Liver (tissue), 9 donors: ENCODE measurements around the gene CST7. TPM values are rescaled to one million over a fixed set of nuclear protein-coding genes. Genes with fewer than 3 reads are reported as not detected.
A peak's percentile ranks its signal among the peaks of the same experiment; 100 is the strongest.

Experiments used
- DNase-seq: peaks from one replicate; pipeline ENCODE4 v3.0.0-alpha.2; 2017; ENCODE audit warnings: low spot score
- H3K27ac ChIP-seq, 2 donors: one replicate each; pipeline ENCODE4 v1.7.0; 2013; ENCODE audit warnings: inconsistent platforms in 2 of 2, low read length in 2 of 2, control low read depth in 1 of 2, low read depth in 1 of 2, mild to moderate bottlenecking in 1 of 2
- H3K27me3 ChIP-seq, 4 donors: one replicate each; pipeline versions ENCODE4 v1.6.1 to v1.7.0; 2013; ENCODE audit warnings: low read length in 3 of 4, inconsistent platforms in 1 of 4, mild to moderate bottlenecking in 1 of 4, moderate library complexity in 1 of 4; ENCODE audit not compliant: control insufficient read depth in 4 of 4, insufficient read depth in 4 of 4
- H3K36me3 ChIP-seq, 4 donors: one replicate each; pipeline versions ENCODE4 v1.6.1 to v1.7.0; 2013; ENCODE audit warnings: low read length in 3 of 4, mild to moderate bottlenecking in 3 of 4, low read depth in 1 of 4, moderate library complexity in 1 of 4; ENCODE audit not compliant: control insufficient read depth in 4 of 4, insufficient read depth in 3 of 4
- H3K4me1 ChIP-seq, 4 donors: one replicate each; pipeline versions ENCODE4 v1.6.1 to v1.7.0; 2013; ENCODE audit warnings: low read length in 3 of 4, mild to moderate bottlenecking in 3 of 4, moderate library complexity in 1 of 4; ENCODE audit not compliant: control insufficient read depth in 4 of 4, insufficient read depth in 4 of 4
- H3K4me3 ChIP-seq, 3 donors: one replicate each; pipeline versions ENCODE4 v1.6.1 to v1.7.0; 2013; ENCODE audit warnings: low read length in 3 of 3, control low read depth in 1 of 3, low read depth in 1 of 3, mild to moderate bottlenecking in 1 of 3
- H3K9ac ChIP-seq, 2 donors: one replicate each; pipeline ENCODE4 v1.7.0; 2013; ENCODE audit warnings: low read length in 2 of 2, mild to moderate bottlenecking in 2 of 2, moderate library complexity in 2 of 2, control low read depth in 1 of 2, low read depth in 1 of 2
- H3K9me3 ChIP-seq, 4 donors: one replicate each; pipeline versions ENCODE4 v1.6.1 to v1.7.0; 2013; ENCODE audit warnings: low read length in 3 of 4; ENCODE audit not compliant: control insufficient read depth in 4 of 4
- ATF3 ChIP-seq: IDR thresholded peaks from 2 replicates; pipeline ENCODE4 v1.6.1; 2016; ENCODE audit warnings: antibody characterized with exemption
- CTCF ChIP-seq: fragments of 150-350 bp; IDR thresholded peaks from 2 replicates; pipeline ENCODE4 v1.5.1; 2017; ENCODE audit warnings: improper control_type of control experiment, low read depth, low read length; ENCODE audit not compliant: missing input control
- EGR1 ChIP-seq, 2 donors: IDR thresholded peaks; 2 replicates each; pipeline ENCODE4 v1.6.1; 2016 to 2018; ENCODE audit warnings: antibody characterized with exemption in 2 of 2, low read depth in 2 of 2
- FOXA1 ChIP-seq: IDR thresholded peaks from 2 replicates; pipeline ENCODE4 v1.6.1; 2016; ENCODE audit warnings: antibody characterized with exemption
- FOXA2 ChIP-seq: IDR thresholded peaks from 2 replicates; pipeline ENCODE4 v1.6.1; 2016; ENCODE audit warnings: antibody characterized with exemption
- GABPA ChIP-seq, 2 donors: IDR thresholded peaks in 1 of 2; conservative IDR thresholded peaks in 1 of 2; 2 replicates each; pipeline ENCODE4 v1.6.1; 2016; ENCODE audit warnings: antibody characterized with exemption in 2 of 2, mild to moderate bottlenecking in 1 of 2, moderate library complexity in 1 of 2
- HNF4A ChIP-seq, 2 donors: conservative IDR thresholded peaks; 2 replicates each; pipeline ENCODE4 v1.6.1; 2016; ENCODE audit warnings: antibody characterized with exemption in 2 of 2, mild to moderate bottlenecking in 2 of 2
- HNF4G ChIP-seq: IDR thresholded peaks from 2 replicates; pipeline ENCODE4 v1.6.1; 2016; ENCODE audit warnings: antibody characterized with exemption
- JUND ChIP-seq, 2 donors: IDR thresholded peaks; 2 replicates each; pipeline ENCODE4 v1.6.1; 2016; ENCODE audit warnings: antibody characterized with exemption in 2 of 2
- MAX ChIP-seq: IDR thresholded peaks from 2 replicates; pipeline ENCODE4 v1.6.1; 2016; ENCODE audit warnings: antibody characterized with exemption
- NR2F2 ChIP-seq: IDR thresholded peaks from 2 replicates; pipeline ENCODE4 v1.6.1; 2016; ENCODE audit warnings: antibody characterized with exemption
- RAD21 ChIP-seq, 2 donors: IDR thresholded peaks; 2 replicates each; pipeline ENCODE4 v1.6.1; 2016; ENCODE audit warnings: antibody characterized with exemption in 2 of 2, mild to moderate bottlenecking in 2 of 2
- RXRA ChIP-seq, 2 donors: IDR thresholded peaks; 2 replicates each; pipeline ENCODE4 v1.6.1; 2017 to 2018; ENCODE audit warnings: antibody characterized with exemption in 2 of 2, mild to moderate bottlenecking in 1 of 2
- SP1 ChIP-seq: IDR thresholded peaks from 2 replicates; pipeline ENCODE4 v1.6.1; 2018; ENCODE audit warnings: antibody characterized with exemption, mild to moderate bottlenecking
- TAF1 ChIP-seq: conservative IDR thresholded peaks from 2 replicates; pipeline ENCODE4 v1.6.1; 2016; ENCODE audit warnings: antibody characterized with exemption, mild to moderate bottlenecking
- YY1 ChIP-seq: IDR thresholded peaks from 2 replicates; pipeline ENCODE4 v1.6.1; 2016; ENCODE audit warnings: antibody characterized with exemption, mild to moderate bottlenecking
- WGBS: extraction: QIAGEN DNeasy Blood & Tissue Kit; methylation state at CpG from one replicate; pipeline ENCODE4 v1.1.7; 2013; 5-methylcytosine and 5-hydroxymethylcytosine counted together
- polyA plus RNA-seq, 2 donors: library from polyadenylated mRNA; stranded (reverse) in 1 of 2; unstranded in 1 of 2; fragments of 200-250 nt in 1 of 2; fragments of >200 nt in 1 of 2; fragmentation: Nextera tagmentation in 1 of 2; extraction: Ambion mirVana in 1 of 2; gene quantifications; one replicate each; pipeline versions ENCODE4 v1.2.1 to v1.2.3, GENCODE V29; 2013 to 2015
- total RNA-seq, 2 donors: library from RNA; depleted of rRNA; stranded (reverse); fragments of >200 nt; gene quantifications; one replicate each; pipeline ENCODE4 v1.2.3, GENCODE V29; 2014
- TF ChIP-seq, protein P1 (sequence below): IDR thresholded peaks from 2 replicates; pipeline ENCODE4 v1.6.1; 2016; ENCODE audit warnings: antibody characterized with exemption
- TF ChIP-seq, protein P2 (sequence below): IDR thresholded peaks from 2 replicates; pipeline ENCODE4 v1.6.1; 2016; ENCODE audit warnings: antibody characterized with exemption, mild to moderate bottlenecking
- donor health status: healthy.
- donor health status: healthy.
- donor health status: healthy.
- donor health status: healthy.
- donor health status: healthy.

CST7 gene
- total and polyA plus RNA-seq, 4 donors, result 1.5 to 15.1 (median 2.7) TPM

DNA sequence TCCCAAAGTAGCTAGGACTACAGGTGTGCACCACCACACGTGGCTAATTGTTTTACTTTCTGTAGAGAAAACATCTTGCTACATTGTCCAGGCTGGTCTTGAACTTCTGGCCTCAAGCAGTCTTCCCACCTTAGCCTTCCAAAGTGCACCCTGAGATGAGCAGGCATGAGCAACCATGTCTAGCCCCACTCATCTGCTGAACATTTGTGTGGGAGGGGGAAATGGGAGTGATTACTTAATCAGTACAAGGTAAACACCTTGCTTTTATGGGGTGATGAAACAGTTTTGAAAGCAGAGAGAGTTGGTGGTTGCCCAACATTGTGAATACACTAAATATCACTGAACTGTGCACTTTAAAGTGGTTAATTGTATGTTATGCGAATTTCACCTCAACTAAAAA is 38.2 kb downstream of the CST7 start (continued):
- TF ChIP-seq RXRA (IDR thresholded peaks at IDR 0.05), result peak; percentile 55 to 78
- TF ChIP-seq HNF4G, result peak; percentile 30
- no peak for TF ChIP-seq NR2F2
- peak; percentile 88 for TF ChIP-seq ATF3

DNA sequence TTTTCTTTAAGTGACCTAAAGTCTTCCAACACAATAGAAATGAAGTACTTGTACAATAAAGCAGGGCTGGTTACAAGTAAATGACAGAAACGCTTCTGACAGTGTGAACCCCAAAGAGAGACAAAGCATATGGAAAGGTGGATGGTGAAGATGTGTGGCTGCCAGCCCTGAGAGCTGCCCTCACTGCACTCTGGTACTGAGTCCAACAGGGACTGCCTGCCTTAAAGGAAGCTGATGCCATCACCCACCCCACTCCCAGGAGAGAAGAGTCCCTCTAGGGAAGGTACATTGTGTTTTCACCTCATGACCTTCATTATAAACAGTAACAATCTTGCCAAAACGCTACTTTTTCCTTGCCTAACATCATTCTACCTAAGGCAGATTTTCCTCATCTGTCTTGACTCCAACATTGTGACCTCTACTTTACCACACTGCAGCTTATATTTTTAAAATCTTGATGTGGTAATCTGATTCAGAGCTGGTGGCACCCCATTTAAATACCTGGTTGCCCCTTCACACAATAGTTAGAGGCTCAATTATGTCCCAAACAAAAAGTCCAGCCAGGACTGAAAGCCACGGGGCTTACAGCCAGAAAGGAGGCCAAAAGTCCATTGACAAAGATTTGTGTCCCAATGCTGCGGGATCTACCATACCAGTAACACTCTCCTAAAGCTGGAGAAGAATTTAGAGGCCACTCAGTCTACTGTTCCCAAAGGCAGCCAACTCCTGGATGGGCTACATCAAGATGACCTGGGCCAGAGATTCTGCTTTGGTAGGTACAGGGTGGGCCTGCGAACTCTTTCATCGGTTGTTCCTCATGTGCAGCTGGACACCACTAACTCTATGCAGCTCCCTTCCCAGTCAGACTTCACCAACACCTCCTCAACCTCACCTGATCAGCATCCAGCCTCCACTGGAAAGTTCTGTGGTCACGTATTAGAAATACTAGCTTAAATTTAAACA is 39.1 kb downstream of the CST7 start:
- Histone ChIP-seq H3K9ac (no peak overlapping the region), H3K27ac (peak overlapping the region; percentile 80 to 93), H3K27me3 (no peaks in the 10 kb centered on the region), H3K4me1 (peaks cover 12 to 75% (median 60%) of the 10 kb centered on the region in 4 donors), H3K9me3 (no peaks in the 10 kb centered on the region), H3K36me3 (peaks cover 0 to 2% (median 0%) of the 10 kb centered on the region in 4 donors), H3K4me3 (peak overlapping the region; percentile 36 to 58 (median 55))
- DNase-seq, result no peak
- TF ChIP-seq HNF4A (conservative IDR thresholded peaks at IDR 0.05) (peak; percentile 70 to 74), ATF3 (peak; percentile 14), RXRA (IDR thresholded peaks at IDR 0.05) (peak in 1 of 2 donors; percentile 55), EGR1 (IDR thresholded peaks at IDR 0.05; ENCODE audit: low read depth in 2 of 2) (no peak), TAF1 (no peak), SP1 (peak; percentile 71), FOXA1 (no peak), GABPA (IDR thresholded peaks at IDR 0.05 in 1 of 2, conservative IDR thresholded peaks at IDR 0.05 in 1 of 2) (no peak), MAX (no peak), HNF4G (no peak), YY1 (no peak), CTCF (no peak), FOXA2 (no peak), NR2F2 (peak; percentile 17), JUND (IDR thresholded peaks at IDR 0.05) (peak in 1 of 2 donors; percentile 35), RAD21 (IDR thresholded peaks at IDR 0.05) (no peak)
- TF ChIP-seq, protein P1, sequence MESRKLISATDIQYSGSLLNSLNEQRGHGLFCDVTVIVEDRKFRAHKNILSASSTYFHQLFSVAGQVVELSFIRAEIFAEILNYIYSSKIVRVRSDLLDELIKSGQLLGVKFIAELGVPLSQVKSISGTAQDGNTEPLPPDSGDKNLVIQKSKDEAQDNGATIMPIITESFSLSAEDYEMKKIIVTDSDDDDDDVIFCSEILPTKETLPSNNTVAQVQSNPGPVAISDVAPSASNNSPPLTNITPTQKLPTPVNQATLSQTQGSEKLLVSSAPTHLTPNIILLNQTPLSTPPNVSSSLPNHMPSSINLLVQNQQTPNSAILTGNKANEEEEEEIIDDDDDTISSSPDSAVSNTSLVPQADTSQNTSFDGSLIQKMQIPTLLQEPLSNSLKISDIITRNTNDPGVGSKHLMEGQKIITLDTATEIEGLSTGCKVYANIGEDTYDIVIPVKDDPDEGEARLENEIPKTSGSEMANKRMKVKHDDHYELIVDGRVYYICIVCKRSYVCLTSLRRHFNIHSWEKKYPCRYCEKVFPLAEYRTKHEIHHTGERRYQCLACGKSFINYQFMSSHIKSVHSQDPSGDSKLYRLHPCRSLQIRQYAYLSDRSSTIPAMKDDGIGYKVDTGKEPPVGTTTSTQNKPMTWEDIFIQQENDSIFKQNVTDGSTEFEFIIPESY, result no peak
- TF ChIP-seq, protein P2, sequence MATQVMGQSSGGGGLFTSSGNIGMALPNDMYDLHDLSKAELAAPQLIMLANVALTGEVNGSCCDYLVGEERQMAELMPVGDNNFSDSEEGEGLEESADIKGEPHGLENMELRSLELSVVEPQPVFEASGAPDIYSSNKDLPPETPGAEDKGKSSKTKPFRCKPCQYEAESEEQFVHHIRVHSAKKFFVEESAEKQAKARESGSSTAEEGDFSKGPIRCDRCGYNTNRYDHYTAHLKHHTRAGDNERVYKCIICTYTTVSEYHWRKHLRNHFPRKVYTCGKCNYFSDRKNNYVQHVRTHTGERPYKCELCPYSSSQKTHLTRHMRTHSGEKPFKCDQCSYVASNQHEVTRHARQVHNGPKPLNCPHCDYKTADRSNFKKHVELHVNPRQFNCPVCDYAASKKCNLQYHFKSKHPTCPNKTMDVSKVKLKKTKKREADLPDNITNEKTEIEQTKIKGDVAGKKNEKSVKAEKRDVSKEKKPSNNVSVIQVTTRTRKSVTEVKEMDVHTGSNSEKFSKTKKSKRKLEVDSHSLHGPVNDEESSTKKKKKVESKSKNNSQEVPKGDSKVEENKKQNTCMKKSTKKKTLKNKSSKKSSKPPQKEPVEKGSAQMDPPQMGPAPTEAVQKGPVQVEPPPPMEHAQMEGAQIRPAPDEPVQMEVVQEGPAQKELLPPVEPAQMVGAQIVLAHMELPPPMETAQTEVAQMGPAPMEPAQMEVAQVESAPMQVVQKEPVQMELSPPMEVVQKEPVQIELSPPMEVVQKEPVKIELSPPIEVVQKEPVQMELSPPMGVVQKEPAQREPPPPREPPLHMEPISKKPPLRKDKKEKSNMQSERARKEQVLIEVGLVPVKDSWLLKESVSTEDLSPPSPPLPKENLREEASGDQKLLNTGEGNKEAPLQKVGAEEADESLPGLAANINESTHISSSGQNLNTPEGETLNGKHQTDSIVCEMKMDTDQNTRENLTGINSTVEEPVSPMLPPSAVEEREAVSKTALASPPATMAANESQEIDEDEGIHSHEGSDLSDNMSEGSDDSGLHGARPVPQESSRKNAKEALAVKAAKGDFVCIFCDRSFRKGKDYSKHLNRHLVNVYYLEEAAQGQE, result no peak
- 42% methylated on average over 7 of the region's 7 CpGs for WGBS
